SU-DHL-6 (cell line): Measurements from ENCODE around the gene HECW1.

Source experiments
- H2AFZ ChIP-seq: fragments of 200-600 bp; sonication (generic); 2 replicates; pipeline ENCODE4 v1.6.1; 2014; ENCODE audit warnings: low read depth, mild to moderate bottlenecking, moderate library complexity, mixed read lengths, antibody characterized with exemption, low read length; ENCODE audit not compliant: severe bottlenecking
- H3F3A ChIP-seq: fragments of 200-600 bp; shearing (Covaris generic); 2 replicates; pipeline ENCODE4 v1.6.0; 2016; ENCODE audit warnings: antibody characterized with exemption, mild to moderate bottlenecking; ENCODE audit not compliant: insufficient read depth
- H3K27ac ChIP-seq: fragments of 200-600 bp; sonication (generic); 2 replicates; pipeline ENCODE4 v1.5.1; 2016; ENCODE audit warnings: low read depth, mild to moderate bottlenecking, low read length, moderate library complexity, mixed read lengths
- H3K27me3 ChIP-seq: fragments of 200-600 bp; sonication (generic), shearing (Covaris generic); 2 replicates; pipeline ENCODE4 v1.6.0; 2014; ENCODE audit warnings: mild to moderate bottlenecking, low read length
- H3K36me3 ChIP-seq: fragments of 200-600 bp; sonication (generic); 2 replicates; pipeline ENCODE4 v1.6.1; 2014; ENCODE audit warnings: mild to moderate bottlenecking, low read length, mixed read lengths
- H3K4me2 ChIP-seq: fragments of 300-600, 200-600 bp; shearing (Covaris generic), sonication (generic); 2 replicates; pipeline ENCODE4 v1.6.0; 2014; ENCODE audit warnings: low read length, low read depth, mild to moderate bottlenecking; ENCODE audit not compliant: poor library complexity, severe bottlenecking
- H3K4me3 ChIP-seq: fragments of 200-600 bp; sonication (generic); 2 replicates; pipeline ENCODE4 v1.5.1; 2014; ENCODE audit warnings: antibody characterized with exemption, low read length, mild to moderate bottlenecking, mixed read lengths; ENCODE audit not compliant: insufficient read depth, poor library complexity, severe bottlenecking
- H3K79me2 ChIP-seq: fragments of 200-600 bp; sonication (generic); 2 replicates; pipeline ENCODE4 v1.6.1; 2014; ENCODE audit warnings: mild to moderate bottlenecking, low read length, moderate library complexity; ENCODE audit not compliant: insufficient read depth
- H3K9ac ChIP-seq: fragments of 200-600 bp; sonication (generic); 2 replicates; pipeline ENCODE4 v1.7.0; 2014; ENCODE audit warnings: mild to moderate bottlenecking, low read length
- H3K9me2 ChIP-seq: fragments of 200-600 bp; sonication (generic); replicated peaks from 2 replicates; pipeline ENCODE4 v1.6.1; 2014; ENCODE audit warnings: low read length; ENCODE audit not compliant: insufficient read depth
- H3K9me3 ChIP-seq: fragments of 200-600 bp; sonication (generic); 2 replicates; pipeline ENCODE4 v1.6.1; 2014; ENCODE audit warnings: low read length, mixed read lengths; ENCODE audit not compliant: insufficient read depth
- H4K20me1 ChIP-seq: fragments of 200-600 bp; sonication (generic); 2 replicates; pipeline ENCODE4 v1.6.1; 2014; ENCODE audit warnings: low read depth, mild to moderate bottlenecking, antibody characterized with exemption, low read length, moderate library complexity, mixed read lengths
- EZH2phosphoT487 ChIP-seq: fragments of 200-600 bp; sonication (generic), shearing (Covaris generic); conservative IDR thresholded peaks from 2 replicates; pipeline ENCODE4 v1.6.1; 2018; ENCODE audit warnings: mild to moderate bottlenecking, antibody characterized with exemption, low read length, moderate library complexity, mixed read lengths
- TF ChIP-seq, protein P1 (sequence below): fragments of 200-600 bp; sonication (generic); IDR thresholded peaks from one replicate; pipeline ENCODE4 v1.5.1; 2017; ENCODE audit warnings: antibody characterized with exemption, mild to moderate bottlenecking, low read length, moderate library complexity; ENCODE audit not compliant: insufficient read depth, poor library complexity, severe bottlenecking

Gene HECW1

DNA sequence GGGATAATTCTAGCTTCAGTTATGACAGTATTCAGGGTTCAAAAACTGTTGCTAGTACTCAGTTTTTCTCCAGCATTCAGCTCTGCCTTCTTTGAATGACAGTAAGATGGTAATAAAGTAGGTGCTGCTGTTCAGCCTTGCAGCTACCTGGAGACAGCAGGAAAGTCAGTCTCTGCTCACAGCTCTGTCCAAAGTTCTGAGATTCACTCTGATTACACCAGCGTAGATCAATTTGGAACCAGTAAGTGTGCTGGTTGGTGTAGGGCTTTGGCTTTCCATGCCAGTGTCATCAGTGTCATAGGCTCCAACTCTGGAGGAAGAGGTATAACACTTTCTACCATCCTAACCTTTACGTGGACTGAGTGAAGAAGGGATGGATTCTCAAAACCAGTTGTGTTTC lies 496.6 kb downstream of the HECW1 start:
- H3K4me2 ChIP-seq: no peak overlapping the region
- no peak overlapping the region for H2AFZ ChIP-seq
- H3K36me3 ChIP-seq: peaks cover 78% of the 10 kb centered on the region
- H3K27me3 ChIP-seq: no peaks in the 10 kb centered on the region
- peaks cover 81% of the 10 kb centered on the region for H4K20me1 ChIP-seq
- no peak overlapping the region for H3K27ac ChIP-seq
- H3K9me2 ChIP-seq: no peaks in the 10 kb centered on the region
- no peak overlapping the region for H3K9ac ChIP-seq
- peaks cover 93% of the 10 kb centered on the region for H3K79me2 ChIP-seq
- TF ChIP-seq, protein P1, sequence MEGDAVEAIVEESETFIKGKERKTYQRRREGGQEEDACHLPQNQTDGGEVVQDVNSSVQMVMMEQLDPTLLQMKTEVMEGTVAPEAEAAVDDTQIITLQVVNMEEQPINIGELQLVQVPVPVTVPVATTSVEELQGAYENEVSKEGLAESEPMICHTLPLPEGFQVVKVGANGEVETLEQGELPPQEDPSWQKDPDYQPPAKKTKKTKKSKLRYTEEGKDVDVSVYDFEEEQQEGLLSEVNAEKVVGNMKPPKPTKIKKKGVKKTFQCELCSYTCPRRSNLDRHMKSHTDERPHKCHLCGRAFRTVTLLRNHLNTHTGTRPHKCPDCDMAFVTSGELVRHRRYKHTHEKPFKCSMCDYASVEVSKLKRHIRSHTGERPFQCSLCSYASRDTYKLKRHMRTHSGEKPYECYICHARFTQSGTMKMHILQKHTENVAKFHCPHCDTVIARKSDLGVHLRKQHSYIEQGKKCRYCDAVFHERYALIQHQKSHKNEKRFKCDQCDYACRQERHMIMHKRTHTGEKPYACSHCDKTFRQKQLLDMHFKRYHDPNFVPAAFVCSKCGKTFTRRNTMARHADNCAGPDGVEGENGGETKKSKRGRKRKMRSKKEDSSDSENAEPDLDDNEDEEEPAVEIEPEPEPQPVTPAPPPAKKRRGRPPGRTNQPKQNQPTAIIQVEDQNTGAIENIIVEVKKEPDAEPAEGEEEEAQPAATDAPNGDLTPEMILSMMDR: no peak
- no peak for TF ChIP-seq EZH2phosphoT487
- H3F3A ChIP-seq: peaks cover 49% of the 10 kb centered on the region
- H3K9me3 ChIP-seq: no peaks in the 10 kb centered on the region
- H3K4me3 ChIP-seq: no peak overlapping the region

DNA sequence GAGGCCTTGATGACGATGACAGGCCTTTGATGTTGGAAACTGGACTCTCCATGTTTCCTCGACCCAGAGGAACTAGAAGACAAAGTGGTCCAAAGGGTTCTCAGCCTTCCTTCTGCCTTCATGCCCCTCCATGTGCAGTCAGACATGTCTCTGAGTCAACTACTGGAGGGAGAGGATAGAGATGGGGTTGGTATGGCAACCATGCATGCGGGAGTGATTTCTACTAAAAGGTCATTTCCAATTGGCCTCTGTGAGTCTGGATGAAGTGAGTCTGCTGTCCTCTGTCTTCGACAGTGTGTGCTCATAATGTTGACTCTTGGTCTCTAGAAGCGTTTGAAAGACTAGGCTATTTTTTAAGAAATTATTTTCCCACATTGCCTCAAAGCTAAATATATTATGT lies 499.7 kb downstream of the HECW1 start:
- Histone ChIP-seq H3K9me3 (no peaks in the 10 kb centered on the region), H3K4me3 (no peak overlapping the region), H3K79me2 (peaks cover 92% of the 10 kb centered on the region), H3K4me2 (no peak overlapping the region), H2AFZ (no peak overlapping the region), H3K9ac (no peak overlapping the region), H3K36me3 (peaks cover 76% of the 10 kb centered on the region), H4K20me1 (peaks cover 83% of the 10 kb centered on the region), H3K27ac (no peak overlapping the region), H3K27me3 (no peaks in the 10 kb centered on the region), H3F3A (peaks cover 47% of the 10 kb centered on the region), H3K9me2 (no peaks in the 10 kb centered on the region)
- TF ChIP-seq, protein P1: no peak
- TF ChIP-seq EZH2phosphoT487: no peak

DNA sequence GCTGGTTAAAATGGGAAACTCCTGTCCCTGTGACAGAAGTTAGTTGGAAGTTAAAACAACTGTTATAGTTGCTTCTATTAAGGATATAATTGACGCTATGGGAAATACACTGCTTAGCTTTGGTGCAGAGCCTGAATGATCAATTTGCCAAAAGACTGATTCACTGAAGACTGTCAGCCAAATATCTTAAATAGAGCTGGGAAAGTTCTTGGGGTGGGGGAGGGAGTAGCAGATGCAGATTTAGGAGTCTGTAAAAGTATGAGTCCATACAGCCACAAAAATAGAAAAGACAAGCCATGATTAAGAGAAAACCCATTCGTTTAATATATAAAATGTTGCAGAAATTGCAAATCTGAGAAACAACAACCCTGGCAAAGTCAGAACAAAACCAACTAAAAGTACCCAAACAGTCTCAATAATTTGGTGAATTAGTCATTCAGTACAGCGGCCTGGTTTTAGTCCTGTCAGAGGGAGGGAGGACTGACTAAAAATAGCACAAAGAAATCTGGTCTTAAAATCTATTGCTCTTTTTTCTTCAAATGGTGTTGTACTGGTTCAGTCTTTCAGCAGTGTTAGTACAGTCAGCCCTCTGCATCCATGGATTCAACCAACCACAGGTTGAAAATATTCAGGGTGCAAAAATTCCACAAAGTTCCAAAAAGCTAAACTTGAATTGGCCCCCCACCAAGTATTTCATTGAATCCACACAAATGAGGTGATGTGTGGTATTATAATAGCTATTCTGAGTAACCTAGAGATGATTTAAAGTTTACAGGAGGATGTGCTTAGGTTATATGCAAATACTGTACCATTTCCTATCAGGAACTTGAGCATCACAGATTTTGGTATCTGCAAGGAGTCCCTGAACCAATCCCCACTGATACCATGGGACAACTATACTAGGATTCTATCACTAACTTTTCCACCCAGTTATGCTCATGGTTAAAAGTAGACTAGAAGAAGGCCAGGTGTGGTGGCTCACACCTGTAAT lies 500.4 kb downstream of the HECW1 start:
- Histone ChIP-seq H3K9me2 (no peaks in the 10 kb centered on the region), H3K9ac (no peak overlapping the region), H3K27ac (no peak overlapping the region), H3F3A (peaks cover 51% of the 10 kb centered on the region), H3K9me3 (no peaks in the 10 kb centered on the region), H3K79me2 (peaks cover 92% of the 10 kb centered on the region), H3K27me3 (no peaks in the 10 kb centered on the region), H3K4me2 (no peak overlapping the region), H3K4me3 (no peak overlapping the region), H3K36me3 (peaks cover 81% of the 10 kb centered on the region), H4K20me1 (peaks cover 87% of the 10 kb centered on the region), H2AFZ (no peak overlapping the region)
- no peak for TF ChIP-seq EZH2phosphoT487
- TF ChIP-seq, protein P1: no peak
